Measurements from ENCODE around the gene PLCB4. TPM values are rescaled to one million over a fixed set of nuclear protein-coding genes. Genes with fewer than 3 reads are reported as not detected.

Gene PLCB4
- total and polyA plus RNA-seq, 2 experiments from 2014 or later: 6.5 to 16.1 TPM

- Mint-ChIP-seq H3K27me3 (ENCODE audit: insufficient read depth, low read depth, poor library complexity) (peaks cover 7% of the 10 kb centered on the region), H3K4me1 (peaks cover 3% of the 10 kb centered on the region; the same call in 1 of the 3 replicates), H3K9me3 (no peaks in the 10 kb centered on the region), H3K27ac (no peak overlapping the region), H3K36me3 (ENCODE audit: low read depth) (no peaks in the 10 kb centered on the region), H3K4me3 (no peak overlapping the region)
- no peaks in the 10 kb centered on the region for H3F3A ChIP-seq (replicated peaks; ENCODE audit: low read depth)
- H3K79me2 ChIP-seq (replicated peaks; ENCODE audit: insufficient read depth): no peaks in the 10 kb centered on the region
- no peak overlapping the region for H3K4me3 ChIP-seq
- no peaks in the 10 kb centered on the region for H3K4me1 ChIP-seq (ENCODE audit: insufficient read depth)
- H3K36me3 ChIP-seq (ENCODE audit: insufficient read depth): no peaks in the 10 kb centered on the region
- no peak for ATAC-seq
- 0 out of 2 replicates have a peak, but pooled peaks cover 4% of the 10 kb centered on the region for H3K9me2 ChIP-seq (ENCODE audit: insufficient read depth)
- H3K4me2 ChIP-seq: no peak overlapping the region
- no peak for DNase-seq (ENCODE audit: low spot score)
- no peak for TF ChIP-seq CREB1 (CRISPR knock-in tag; IDR thresholded peaks at IDR 0.05; ENCODE audit: low read depth)
- no peak for TF ChIP-seq ZNF114 (CRISPR knock-in tag; IDR thresholded peaks at IDR 0.05)
- TF ChIP-seq STAT1 (IDR thresholded peaks at IDR 0.05; ENCODE audit: unreplicated experiment): no peak
- TF ChIP-seq, protein P1, sequence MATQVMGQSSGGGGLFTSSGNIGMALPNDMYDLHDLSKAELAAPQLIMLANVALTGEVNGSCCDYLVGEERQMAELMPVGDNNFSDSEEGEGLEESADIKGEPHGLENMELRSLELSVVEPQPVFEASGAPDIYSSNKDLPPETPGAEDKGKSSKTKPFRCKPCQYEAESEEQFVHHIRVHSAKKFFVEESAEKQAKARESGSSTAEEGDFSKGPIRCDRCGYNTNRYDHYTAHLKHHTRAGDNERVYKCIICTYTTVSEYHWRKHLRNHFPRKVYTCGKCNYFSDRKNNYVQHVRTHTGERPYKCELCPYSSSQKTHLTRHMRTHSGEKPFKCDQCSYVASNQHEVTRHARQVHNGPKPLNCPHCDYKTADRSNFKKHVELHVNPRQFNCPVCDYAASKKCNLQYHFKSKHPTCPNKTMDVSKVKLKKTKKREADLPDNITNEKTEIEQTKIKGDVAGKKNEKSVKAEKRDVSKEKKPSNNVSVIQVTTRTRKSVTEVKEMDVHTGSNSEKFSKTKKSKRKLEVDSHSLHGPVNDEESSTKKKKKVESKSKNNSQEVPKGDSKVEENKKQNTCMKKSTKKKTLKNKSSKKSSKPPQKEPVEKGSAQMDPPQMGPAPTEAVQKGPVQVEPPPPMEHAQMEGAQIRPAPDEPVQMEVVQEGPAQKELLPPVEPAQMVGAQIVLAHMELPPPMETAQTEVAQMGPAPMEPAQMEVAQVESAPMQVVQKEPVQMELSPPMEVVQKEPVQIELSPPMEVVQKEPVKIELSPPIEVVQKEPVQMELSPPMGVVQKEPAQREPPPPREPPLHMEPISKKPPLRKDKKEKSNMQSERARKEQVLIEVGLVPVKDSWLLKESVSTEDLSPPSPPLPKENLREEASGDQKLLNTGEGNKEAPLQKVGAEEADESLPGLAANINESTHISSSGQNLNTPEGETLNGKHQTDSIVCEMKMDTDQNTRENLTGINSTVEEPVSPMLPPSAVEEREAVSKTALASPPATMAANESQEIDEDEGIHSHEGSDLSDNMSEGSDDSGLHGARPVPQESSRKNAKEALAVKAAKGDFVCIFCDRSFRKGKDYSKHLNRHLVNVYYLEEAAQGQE (IDR thresholded peaks at IDR 0.05; ENCODE audit: unreplicated experiment): no peak
- TF ChIP-seq, protein P2, sequence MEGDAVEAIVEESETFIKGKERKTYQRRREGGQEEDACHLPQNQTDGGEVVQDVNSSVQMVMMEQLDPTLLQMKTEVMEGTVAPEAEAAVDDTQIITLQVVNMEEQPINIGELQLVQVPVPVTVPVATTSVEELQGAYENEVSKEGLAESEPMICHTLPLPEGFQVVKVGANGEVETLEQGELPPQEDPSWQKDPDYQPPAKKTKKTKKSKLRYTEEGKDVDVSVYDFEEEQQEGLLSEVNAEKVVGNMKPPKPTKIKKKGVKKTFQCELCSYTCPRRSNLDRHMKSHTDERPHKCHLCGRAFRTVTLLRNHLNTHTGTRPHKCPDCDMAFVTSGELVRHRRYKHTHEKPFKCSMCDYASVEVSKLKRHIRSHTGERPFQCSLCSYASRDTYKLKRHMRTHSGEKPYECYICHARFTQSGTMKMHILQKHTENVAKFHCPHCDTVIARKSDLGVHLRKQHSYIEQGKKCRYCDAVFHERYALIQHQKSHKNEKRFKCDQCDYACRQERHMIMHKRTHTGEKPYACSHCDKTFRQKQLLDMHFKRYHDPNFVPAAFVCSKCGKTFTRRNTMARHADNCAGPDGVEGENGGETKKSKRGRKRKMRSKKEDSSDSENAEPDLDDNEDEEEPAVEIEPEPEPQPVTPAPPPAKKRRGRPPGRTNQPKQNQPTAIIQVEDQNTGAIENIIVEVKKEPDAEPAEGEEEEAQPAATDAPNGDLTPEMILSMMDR (conservative IDR thresholded peaks at IDR 0.05; ENCODE audit: low read depth in 2 of 2): no peak
- TF ChIP-seq ZNF331 (CRISPR knock-in tag; IDR thresholded peaks at IDR 0.05; ENCODE audit: low read depth): no peak
- no peak for TF ChIP-seq ZNF462 (CRISPR knock-in tag; IDR thresholded peaks at IDR 0.05)
- TF ChIP-seq JUNB (IDR thresholded peaks at IDR 0.05; ENCODE audit: unreplicated experiment): no peak
- no peak for TF ChIP-seq NANOG (IDR thresholded peaks at IDR 0.05; ENCODE audit: borderline replicate concordance)
- TF ChIP-seq EZH2 (IDR thresholded peaks at IDR 0.05; ENCODE audit: low read depth, unreplicated experiment): no peak
- no peak for TF ChIP-seq EZH2phosphoT487 (IDR thresholded peaks at IDR 0.05; ENCODE audit: unreplicated experiment)
- TF ChIP-seq POLR2AphosphoS5 (IDR thresholded peaks at IDR 0.05; ENCODE audit: low read depth): no peak
- no peak for TF ChIP-seq ETS1 (IDR thresholded peaks at IDR 0.05)
- no peaks in the 10 kb centered on the region for H3K27me3 ChIP-seq (ENCODE audit: insufficient read depth)
- H2AFZ ChIP-seq: no peak overlapping the region
- no peaks in the 10 kb centered on the region for H4K20me1 ChIP-seq (replicated peaks; ENCODE audit: insufficient read depth)
- no peak overlapping the region for H3K27ac ChIP-seq (ENCODE audit: low read depth)
These were observed 419.2 kb downstream of the PLCB4 start for GRCh38 chr20:9488063-9488462.

Measured in GM23338 (cell line).